DOHH2 (cell line): ENCODE measurements around the gene VIT.

Experiments used
- H3F3A ChIP-seq: fragments of 200-600 bp; sonication (generic), shearing (Covaris generic); 2 replicates; pipeline ENCODE4 v1.6.0; 2016; ENCODE audit warnings: antibody characterized with exemption, mild to moderate bottlenecking; ENCODE audit not compliant: control insufficient read depth, insufficient read depth
- H3K27ac ChIP-seq: fragments of 200-600 bp; sonication (generic); 2 replicates; pipeline ENCODE4 v1.5.1; 2014; ENCODE audit warnings: low read depth, mild to moderate bottlenecking, low read length, moderate library complexity
- H3K27me3 ChIP-seq: fragments of 200-600 bp; sonication (generic); 2 replicates; pipeline ENCODE4 v1.6.1; 2014; ENCODE audit warnings: mild to moderate bottlenecking, low read length, mixed read lengths; ENCODE audit not compliant: control insufficient read depth
- H3K36me3 ChIP-seq: fragments of 200-600 bp; sonication (generic); 2 replicates; pipeline ENCODE4 v1.6.1; 2014; ENCODE audit warnings: mild to moderate bottlenecking, low read length, moderate library complexity, mixed read lengths; ENCODE audit not compliant: control insufficient read depth
- H3K4me1 ChIP-seq: fragments of 200-600 bp; sonication (generic); 2 replicates; pipeline ENCODE4 v1.6.1; 2014; ENCODE audit warnings: mild to moderate bottlenecking, low read length, mixed read lengths; ENCODE audit not compliant: control insufficient read depth
- H3K4me2 ChIP-seq: fragments of 200-600 bp; sonication (generic); 2 replicates; pipeline ENCODE4 v1.6.0; 2014; ENCODE audit warnings: mild to moderate bottlenecking, low read length, moderate library complexity
- H3K4me3 ChIP-seq: fragments of 200-600 bp; sonication (generic); 2 replicates; pipeline ENCODE4 v1.5.1; 2014; ENCODE audit warnings: mild to moderate bottlenecking, low read length, mixed read lengths
- H3K79me2 ChIP-seq: fragments of 200-600 bp; sonication (generic); 2 replicates; pipeline ENCODE4 v1.6.1; 2014; ENCODE audit warnings: mild to moderate bottlenecking, low read length, mixed read lengths; ENCODE audit not compliant: control insufficient read depth
- H3K9me2 ChIP-seq: fragments of 200-600 bp; sonication (generic); replicated peaks from 2 replicates; pipeline ENCODE4 v1.6.1; 2014; ENCODE audit warnings: mild to moderate bottlenecking, low read length, mixed read lengths; ENCODE audit not compliant: control insufficient read depth
- H3K9me3 ChIP-seq: fragments of 200-600 bp; sonication (generic); 2 replicates; pipeline ENCODE4 v1.6.1; 2014; ENCODE audit warnings: antibody characterized with exemption, low read length, mixed read lengths; ENCODE audit not compliant: control insufficient read depth, insufficient read depth
- H4K20me1 ChIP-seq: fragments of 200-600 bp; sonication (generic); 2 replicates; pipeline ENCODE4 v1.6.0; 2014; ENCODE audit warnings: low read depth, mild to moderate bottlenecking, antibody characterized with exemption, low read length, moderate library complexity; ENCODE audit not compliant: control insufficient read depth, insufficient read depth
- EZH2phosphoT487 ChIP-seq: fragments of 200-600 bp; sonication (generic); IDR thresholded peaks from 2 replicates; pipeline ENCODE4 v1.6.1; 2017; ENCODE audit warnings: borderline replicate concordance, mild to moderate bottlenecking, antibody characterized with exemption, low read length, moderate library complexity, mixed read lengths
- TF ChIP-seq, protein P1 (sequence below): fragments of 200-600 bp; sonication (generic); IDR thresholded peaks from one replicate; pipeline ENCODE4 v1.5.1; 2014; ENCODE audit warnings: antibody characterized with exemption, mild to moderate bottlenecking, low read depth, low read length; ENCODE audit not compliant: poor library complexity, severe bottlenecking

The VIT gene

DNA sequence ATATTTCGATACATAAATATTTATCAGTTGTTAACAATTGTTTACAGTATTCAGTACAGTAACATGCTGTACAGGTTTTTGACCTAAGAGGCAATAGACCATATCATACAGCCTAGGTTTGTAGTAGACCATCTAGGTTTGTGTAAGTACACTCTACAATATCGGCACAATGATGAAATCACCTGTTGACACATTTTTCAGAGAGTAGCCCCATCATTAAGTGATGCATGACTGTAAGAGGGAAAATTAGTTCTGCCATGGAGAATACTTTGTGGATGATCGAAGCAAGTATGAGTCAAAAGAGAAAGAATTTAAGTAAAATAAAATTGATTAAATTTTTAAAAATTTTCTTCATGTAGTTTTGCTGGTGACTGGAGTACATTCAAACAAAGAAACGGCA is 32.6 kb downstream of the VIT start:
- Histone ChIP-seq H3K4me2 (no peak overlapping the region), H3K27me3 (no peaks in the 10 kb centered on the region), H3K4me1 (no peaks in the 10 kb centered on the region), H3K79me2 (no peaks in the 10 kb centered on the region), H3F3A (no peaks in the 10 kb centered on the region), H3K9me3 (no peaks in the 10 kb centered on the region), H3K4me3 (no peak overlapping the region), H4K20me1 (no peaks in the 10 kb centered on the region), H3K36me3 (no peaks in the 10 kb centered on the region), H3K27ac (no peak overlapping the region), H3K9me2 (no peaks in the 10 kb centered on the region)
- TF ChIP-seq, protein P1, sequence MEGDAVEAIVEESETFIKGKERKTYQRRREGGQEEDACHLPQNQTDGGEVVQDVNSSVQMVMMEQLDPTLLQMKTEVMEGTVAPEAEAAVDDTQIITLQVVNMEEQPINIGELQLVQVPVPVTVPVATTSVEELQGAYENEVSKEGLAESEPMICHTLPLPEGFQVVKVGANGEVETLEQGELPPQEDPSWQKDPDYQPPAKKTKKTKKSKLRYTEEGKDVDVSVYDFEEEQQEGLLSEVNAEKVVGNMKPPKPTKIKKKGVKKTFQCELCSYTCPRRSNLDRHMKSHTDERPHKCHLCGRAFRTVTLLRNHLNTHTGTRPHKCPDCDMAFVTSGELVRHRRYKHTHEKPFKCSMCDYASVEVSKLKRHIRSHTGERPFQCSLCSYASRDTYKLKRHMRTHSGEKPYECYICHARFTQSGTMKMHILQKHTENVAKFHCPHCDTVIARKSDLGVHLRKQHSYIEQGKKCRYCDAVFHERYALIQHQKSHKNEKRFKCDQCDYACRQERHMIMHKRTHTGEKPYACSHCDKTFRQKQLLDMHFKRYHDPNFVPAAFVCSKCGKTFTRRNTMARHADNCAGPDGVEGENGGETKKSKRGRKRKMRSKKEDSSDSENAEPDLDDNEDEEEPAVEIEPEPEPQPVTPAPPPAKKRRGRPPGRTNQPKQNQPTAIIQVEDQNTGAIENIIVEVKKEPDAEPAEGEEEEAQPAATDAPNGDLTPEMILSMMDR: no peak
- no peak for TF ChIP-seq EZH2phosphoT487

DNA sequence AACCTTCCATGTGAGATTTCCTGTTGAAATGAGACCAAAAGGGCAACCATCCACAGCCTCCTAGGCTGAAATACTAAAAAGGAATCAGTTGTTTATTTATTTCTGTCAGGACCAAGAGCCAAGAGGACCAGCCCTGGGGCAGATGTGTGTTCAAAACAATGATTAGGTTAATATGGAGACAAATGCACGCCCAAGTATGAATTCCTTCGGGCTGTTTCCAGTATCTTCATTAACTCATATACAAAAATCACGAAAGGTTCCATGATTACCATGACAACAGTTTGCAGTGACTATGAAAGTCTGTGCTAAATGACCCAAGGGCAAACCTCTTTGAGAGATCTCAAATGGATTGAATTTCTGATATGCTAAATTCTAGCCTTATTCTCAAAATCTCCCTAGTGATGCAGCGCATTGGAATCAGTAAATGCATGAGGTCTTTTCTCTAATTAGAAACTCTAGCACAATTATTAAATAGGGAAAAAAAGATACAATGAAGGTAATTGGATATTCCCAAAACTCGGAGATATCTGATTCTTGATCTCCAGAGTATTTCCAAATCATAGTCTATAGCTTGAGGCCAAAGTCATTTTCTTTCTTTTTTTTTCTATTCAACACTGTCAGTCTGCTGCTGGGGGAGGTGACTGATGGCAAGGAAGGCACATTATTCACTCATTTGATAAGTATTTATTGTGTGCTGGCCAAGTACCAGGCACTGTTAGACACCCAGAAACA is 35.6 kb downstream of the VIT start:
- H3K36me3 ChIP-seq: no peaks in the 10 kb centered on the region
- no peak overlapping the region for H3K4me2 ChIP-seq
- no peak overlapping the region for H3K27ac ChIP-seq

DNA sequence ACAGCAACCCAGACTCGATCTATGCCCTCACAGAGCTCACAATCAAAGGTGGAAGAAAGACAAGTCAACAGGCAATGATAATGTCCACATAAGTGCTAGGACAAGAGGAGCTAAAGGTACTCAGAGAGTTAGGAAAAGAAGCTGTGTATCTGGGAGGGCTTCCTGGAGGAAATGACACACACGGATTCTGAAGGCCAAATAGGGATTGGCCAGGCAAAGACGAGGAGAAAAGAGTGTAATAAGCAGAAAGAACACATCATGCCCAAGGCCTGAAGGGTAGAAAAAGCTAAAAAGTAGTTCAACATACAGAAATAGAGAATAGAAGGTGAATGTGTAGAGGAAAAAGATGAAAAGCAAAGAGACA is 36.1 kb downstream of the VIT start:
- no peaks in the 10 kb centered on the region for H4K20me1 ChIP-seq
- H3K27ac ChIP-seq: no peak overlapping the region
- H3K79me2 ChIP-seq: no peaks in the 10 kb centered on the region
- H3K9me2 ChIP-seq: no peaks in the 10 kb centered on the region
- no peaks in the 10 kb centered on the region for H3K36me3 ChIP-seq
- no peak overlapping the region for H3K4me2 ChIP-seq
- no peak for TF ChIP-seq EZH2phosphoT487
- TF ChIP-seq, protein P1: no peak
- H3K27me3 ChIP-seq: no peaks in the 10 kb centered on the region
- H3K4me1 ChIP-seq: no peaks in the 10 kb centered on the region
- no peaks in the 10 kb centered on the region for H3F3A ChIP-seq
- H3K4me3 ChIP-seq: no peak overlapping the region
- no peaks in the 10 kb centered on the region for H3K9me3 ChIP-seq

More for the DNA sequence above, 35.6 kb downstream of the VIT start:
- Histone ChIP-seq H3K27me3 (no peaks in the 10 kb centered on the region), H3K9me2 (no peaks in the 10 kb centered on the region), H3K4me3 (no peak overlapping the region), H4K20me1 (no peaks in the 10 kb centered on the region), H3F3A (no peaks in the 10 kb centered on the region), H3K79me2 (no peaks in the 10 kb centered on the region), H3K9me3 (no peaks in the 10 kb centered on the region), H3K4me1 (no peaks in the 10 kb centered on the region)
- TF ChIP-seq, protein P1: no peak
- TF ChIP-seq EZH2phosphoT487: no peak
